ENCODE results near the gene FLT4.

GRCh38 chr5:180586204-180586603 lies 63.2 kb downstream of the FLT4 start:
- TF ChIP-seq, protein P1, sequence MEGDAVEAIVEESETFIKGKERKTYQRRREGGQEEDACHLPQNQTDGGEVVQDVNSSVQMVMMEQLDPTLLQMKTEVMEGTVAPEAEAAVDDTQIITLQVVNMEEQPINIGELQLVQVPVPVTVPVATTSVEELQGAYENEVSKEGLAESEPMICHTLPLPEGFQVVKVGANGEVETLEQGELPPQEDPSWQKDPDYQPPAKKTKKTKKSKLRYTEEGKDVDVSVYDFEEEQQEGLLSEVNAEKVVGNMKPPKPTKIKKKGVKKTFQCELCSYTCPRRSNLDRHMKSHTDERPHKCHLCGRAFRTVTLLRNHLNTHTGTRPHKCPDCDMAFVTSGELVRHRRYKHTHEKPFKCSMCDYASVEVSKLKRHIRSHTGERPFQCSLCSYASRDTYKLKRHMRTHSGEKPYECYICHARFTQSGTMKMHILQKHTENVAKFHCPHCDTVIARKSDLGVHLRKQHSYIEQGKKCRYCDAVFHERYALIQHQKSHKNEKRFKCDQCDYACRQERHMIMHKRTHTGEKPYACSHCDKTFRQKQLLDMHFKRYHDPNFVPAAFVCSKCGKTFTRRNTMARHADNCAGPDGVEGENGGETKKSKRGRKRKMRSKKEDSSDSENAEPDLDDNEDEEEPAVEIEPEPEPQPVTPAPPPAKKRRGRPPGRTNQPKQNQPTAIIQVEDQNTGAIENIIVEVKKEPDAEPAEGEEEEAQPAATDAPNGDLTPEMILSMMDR (IDR thresholded peaks at IDR 0.05) = no peak
- no peak for TF ChIP-seq EZH2 (IDR thresholded peaks at IDR 0.05; ENCODE audit: borderline replicate concordance, insufficient read depth, low read depth, low read length, poor library complexity, severe bottlenecking)
